Esophagus squamous epithelium (tissue), 4 donors: ENCODE results near the gene ELF4.

Experiments
- POLR2A ChIP-seq, 4 donors: fragments of 450-650 bp; IDR thresholded peaks; one replicate each; pipeline ENCODE4 v1.6.1; 2017; ENCODE audit warnings: antibody characterized with exemption in 4 of 4, mild to moderate bottlenecking in 4 of 4, moderate library complexity in 3 of 4
- TF ChIP-seq, protein P1 (sequence below), 6 experiments: fragments of 450-650 bp in 4 of 6; fragments of 200-600 bp in 2 of 6; sonication (generic) in 2 of 6; IDR thresholded peaks; one replicate each; pipeline ENCODE4 v1.5.1; 2016 to 2019; ENCODE audit warnings: antibody characterized with exemption in 6 of 6, mild to moderate bottlenecking in 4 of 6, moderate library complexity in 4 of 6

DNA sequence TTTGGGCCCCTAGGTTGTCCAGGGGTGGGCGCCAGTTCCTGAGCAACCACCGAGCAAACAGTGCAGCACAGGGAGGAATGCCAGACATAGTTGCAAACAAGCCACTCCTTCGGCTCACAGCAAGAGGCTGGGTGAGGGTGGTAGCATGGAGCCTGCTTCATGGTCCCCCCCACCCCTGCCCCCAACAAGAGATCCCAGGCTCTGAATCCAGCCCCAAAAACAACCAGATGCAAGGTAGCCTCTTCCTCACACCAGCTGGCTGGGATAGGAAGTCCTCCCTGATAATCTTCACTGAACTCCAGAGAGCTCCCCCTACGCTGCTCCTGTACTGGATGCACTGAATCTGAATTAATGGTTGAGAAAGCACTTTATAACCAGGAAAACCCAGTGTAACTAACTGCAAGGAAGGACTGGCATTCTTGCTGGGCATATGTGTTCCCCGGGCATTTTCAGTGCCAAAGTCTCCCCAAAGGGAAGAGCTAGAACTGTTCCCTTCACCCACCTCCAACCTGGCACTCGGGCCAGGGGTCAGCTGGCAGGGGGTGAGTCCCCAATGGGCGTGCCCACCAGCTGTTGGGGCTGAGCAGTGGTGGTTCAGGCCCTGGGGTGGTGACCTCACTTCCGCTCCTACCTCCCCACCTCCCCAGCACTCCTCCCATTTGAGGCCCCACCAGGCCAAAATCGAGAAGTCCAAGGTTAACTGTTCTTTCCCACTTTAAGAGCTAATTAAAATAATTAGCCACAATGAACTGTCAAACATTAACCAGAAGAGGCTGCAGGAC lies 1.5 kb downstream of the ELF4 start:
- TF ChIP-seq POLR2A (IDR thresholded peaks at IDR 0.05): peak in 1 of 4 donors; percentile 20
- TF ChIP-seq, protein P1, sequence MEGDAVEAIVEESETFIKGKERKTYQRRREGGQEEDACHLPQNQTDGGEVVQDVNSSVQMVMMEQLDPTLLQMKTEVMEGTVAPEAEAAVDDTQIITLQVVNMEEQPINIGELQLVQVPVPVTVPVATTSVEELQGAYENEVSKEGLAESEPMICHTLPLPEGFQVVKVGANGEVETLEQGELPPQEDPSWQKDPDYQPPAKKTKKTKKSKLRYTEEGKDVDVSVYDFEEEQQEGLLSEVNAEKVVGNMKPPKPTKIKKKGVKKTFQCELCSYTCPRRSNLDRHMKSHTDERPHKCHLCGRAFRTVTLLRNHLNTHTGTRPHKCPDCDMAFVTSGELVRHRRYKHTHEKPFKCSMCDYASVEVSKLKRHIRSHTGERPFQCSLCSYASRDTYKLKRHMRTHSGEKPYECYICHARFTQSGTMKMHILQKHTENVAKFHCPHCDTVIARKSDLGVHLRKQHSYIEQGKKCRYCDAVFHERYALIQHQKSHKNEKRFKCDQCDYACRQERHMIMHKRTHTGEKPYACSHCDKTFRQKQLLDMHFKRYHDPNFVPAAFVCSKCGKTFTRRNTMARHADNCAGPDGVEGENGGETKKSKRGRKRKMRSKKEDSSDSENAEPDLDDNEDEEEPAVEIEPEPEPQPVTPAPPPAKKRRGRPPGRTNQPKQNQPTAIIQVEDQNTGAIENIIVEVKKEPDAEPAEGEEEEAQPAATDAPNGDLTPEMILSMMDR (IDR thresholded peaks at IDR 0.05): no peak
